Lower leg skin (tissue), 4 donors: ENCODE measurements around the gene DBNL. TPM values are rescaled to one million over a fixed set of nuclear protein-coding genes. Genes with fewer than 3 reads are reported as not detected.

ENCODE experiments used
- DNase-seq, 2 donors: peaks; one replicate each; pipeline ENCODE4 v3.0.0-alpha.2; 2019; ENCODE audit warnings: low spot score in 2 of 2
- H3K4me3 ChIP-seq: fragments of 200-600 bp; sonication (generic); 2 replicates; pipeline ENCODE4 v1.5.1; 2017; ENCODE audit warnings: mild to moderate bottlenecking, low read depth; ENCODE audit not compliant: poor library complexity, severe bottlenecking
- CTCF ChIP-seq, 3 donors: fragments of 450-650 bp; IDR thresholded peaks; one replicate each; pipeline ENCODE4 v1.5.1; 2016; ENCODE audit warnings: antibody characterized with exemption in 3 of 3, mild to moderate bottlenecking in 3 of 3, moderate library complexity in 2 of 3
- POLR2A ChIP-seq, 2 donors: fragments of 450-650 bp; IDR thresholded peaks; one replicate each; pipeline ENCODE4 v1.6.1; 2016 to 2017; ENCODE audit warnings: antibody characterized with exemption in 2 of 2, mild to moderate bottlenecking in 1 of 2, moderate library complexity in 1 of 2
- WGBS, 2 donors: methylation state at CpG; one replicate each; pipeline ENCODE4 v1.1.5; 2018; 5-methylcytosine and 5-hydroxymethylcytosine counted together
- intact Hi-C: fragments of 100-400 bp; cut with DNase I; formaldehyde crosslinking; loops from one replicate; pipeline ENCODE4 v1.15.0; 2023; ENCODE audit warnings: low total_unique reads
- total RNA-seq, 4 donors: library from RNA; depleted of rRNA; stranded (reverse); fragments of >200 nt; gene quantifications; one replicate each; pipeline ENCODE4 v1.1.0, GENCODE V29; 2016

DBNL gene
- total RNA-seq, 4 donors from 2014 or later = 81.3 to 122 (median 106) TPM

- intact Hi-C loops = no loop called here
- 90 to 100% methylated on average over 2 to 5 of the region's 5 CpGs for WGBS, 2 donors
- no peak overlapping the region for H3K4me3 ChIP-seq
- no peak for DNase-seq
- TF ChIP-seq CTCF (IDR thresholded peaks at IDR 0.05) (no peak), POLR2A (IDR thresholded peaks at IDR 0.05) (no peak)
Measured at GRCh38 chr7:44080118-44080517, 35.6 kb downstream of the DBNL start.

DNA sequence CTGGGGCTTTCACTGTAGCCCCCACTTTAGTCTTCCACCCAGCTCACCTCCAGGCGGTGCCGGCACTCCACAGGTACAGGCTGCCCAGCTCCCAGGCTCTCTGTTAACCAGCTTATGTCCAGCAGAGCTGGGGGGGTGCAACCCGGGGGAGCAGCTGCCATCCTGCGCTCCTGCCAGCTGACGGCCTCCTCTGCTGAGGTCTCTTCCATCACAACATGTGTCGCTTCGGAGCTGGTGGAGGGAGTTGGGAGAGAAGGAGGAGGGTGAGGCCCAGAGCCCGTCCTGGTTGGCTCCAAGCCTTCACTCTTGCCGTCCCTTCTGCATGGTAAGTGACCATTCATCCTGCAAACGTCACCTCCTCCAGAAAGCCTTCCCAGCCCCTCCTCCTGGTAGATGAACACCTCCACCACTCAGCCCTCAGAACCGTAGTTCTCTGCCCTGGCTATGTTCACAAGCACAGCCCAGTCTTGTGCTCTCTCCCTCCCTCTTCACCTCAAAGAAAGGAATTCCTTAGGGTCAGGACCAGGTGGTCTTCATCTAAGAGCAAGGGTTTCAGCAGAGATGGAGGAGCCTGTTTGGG is 36.3 kb downstream of the DBNL start:
- DNase-seq = no peak
- WGBS, 2 donors = 82 to 83% methylated on average over 11 of the region's 11 CpGs
- H3K4me3 ChIP-seq = no peak overlapping the region
- TF ChIP-seq CTCF (IDR thresholded peaks at IDR 0.05) (no peak), POLR2A (IDR thresholded peaks at IDR 0.05) (no peak)
- intact Hi-C loops = no loop called here

DNA sequence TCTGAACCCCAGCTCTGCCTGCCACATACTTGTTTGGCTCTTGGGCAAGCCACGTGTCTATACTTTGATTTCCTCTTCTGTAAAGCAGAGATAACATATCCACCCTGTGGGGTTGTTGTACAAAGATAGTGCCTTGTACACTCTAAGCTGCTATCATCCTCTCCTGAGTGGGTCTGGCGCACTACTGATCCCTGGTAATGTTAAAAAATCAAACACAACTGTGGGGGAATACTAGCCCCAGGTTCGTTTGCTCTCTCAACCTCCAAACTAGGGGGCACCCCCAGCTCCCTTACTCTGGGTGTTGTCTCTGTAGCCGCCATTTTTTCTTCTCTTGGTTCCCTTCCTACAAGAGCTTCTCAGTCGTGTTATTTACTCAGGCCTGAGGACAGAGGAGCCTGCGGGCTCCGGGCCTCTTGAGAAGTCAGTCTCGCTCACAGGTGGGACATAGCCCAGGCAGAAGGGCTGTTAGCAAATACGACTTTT is 36.8 kb downstream of the DBNL start:
- DNase-seq = no peak
- TF ChIP-seq CTCF (IDR thresholded peaks at IDR 0.05) = no peak
- no peak for TF ChIP-seq POLR2A (IDR thresholded peaks at IDR 0.05)
- intact Hi-C loops = no loop called here
- WGBS, 2 donors = 50 to 51% methylated on average over 9 of the region's 9 CpGs
- H3K4me3 ChIP-seq = no peak overlapping the region

DNA sequence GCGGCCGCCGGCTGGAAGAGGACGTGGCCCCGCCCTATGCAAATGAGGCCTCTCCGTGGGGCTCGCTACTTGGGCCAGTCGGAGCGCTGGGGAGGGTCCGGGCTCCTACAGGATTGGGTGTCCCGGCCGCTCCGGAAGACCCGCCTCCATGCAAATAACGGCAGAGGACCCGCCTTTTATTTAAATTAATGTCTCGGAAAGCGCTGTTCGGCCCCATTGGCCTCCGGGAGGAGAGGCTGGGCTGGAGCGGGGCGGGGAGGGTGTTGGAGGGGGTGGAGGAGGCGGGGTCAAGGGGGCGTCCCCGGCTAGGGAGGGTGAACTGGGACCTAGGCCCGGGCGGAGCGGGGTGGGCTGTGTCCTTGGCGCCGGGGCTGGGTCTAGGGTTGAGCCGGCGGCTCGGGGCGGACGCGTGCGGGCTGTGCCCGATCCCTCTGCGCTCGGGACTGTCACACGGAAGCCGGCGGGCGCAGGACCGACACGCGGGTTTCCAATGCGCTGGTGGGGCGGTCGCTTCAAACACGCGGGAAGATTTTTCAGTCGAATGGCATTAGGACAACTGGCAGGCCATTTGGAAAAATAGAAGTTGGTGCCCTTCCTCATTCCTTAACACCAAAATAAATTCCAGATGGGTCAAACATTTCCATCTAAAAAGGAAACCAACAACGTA is 38.2 kb downstream of the DBNL start:
- intact Hi-C loops = no loop called here
- peak; percentile 99 to 100 for DNase-seq
- TF ChIP-seq POLR2A (IDR thresholded peaks at IDR 0.05) = peak in 1 of 2 donors; percentile 5
- no peak for TF ChIP-seq CTCF (IDR thresholded peaks at IDR 0.05)
- 0 to 1% methylated on average over 49 to 52 of the region's 54 CpGs for WGBS, 2 donors
- peak overlapping the region; percentile 34 for H3K4me3 ChIP-seq

DNA sequence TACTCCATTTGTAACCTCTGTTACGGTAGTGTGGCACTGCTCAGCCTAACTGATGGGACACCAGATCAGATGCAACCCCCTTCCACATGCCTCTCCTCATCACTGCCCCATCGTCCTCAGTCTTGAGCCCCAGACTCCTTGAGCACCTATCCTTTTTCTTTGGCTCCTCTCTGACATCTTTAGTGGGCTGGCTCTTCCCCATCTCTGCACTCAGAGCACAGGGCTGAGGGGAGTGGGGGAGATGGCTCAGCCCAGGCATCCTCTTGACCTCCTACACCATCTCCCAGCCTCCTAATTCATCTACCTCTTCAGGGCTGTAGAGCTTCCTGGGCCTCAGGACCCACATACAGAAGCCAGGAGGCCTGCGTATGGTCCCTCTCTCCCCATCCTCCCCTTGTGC is 39.3 kb downstream of the DBNL start:
- intact Hi-C loops = no loop called here
- TF ChIP-seq CTCF (IDR thresholded peaks at IDR 0.05) = no peak
- no peak for TF ChIP-seq POLR2A (IDR thresholded peaks at IDR 0.05)
- no peak overlapping the region for H3K4me3 ChIP-seq
- no peak for DNase-seq
- WGBS, 2 donors = 88 to 95% methylated on average over 3 of the region's 3 CpGs
